NCI-H510A (cell line): ENCODE data around the gene GCK.

Source experiments
- DNase-seq: peaks from one replicate; lab custom pipeline; 2025; lab: John Stamatoyannopoulos, UW

GCK gene

DNA sequence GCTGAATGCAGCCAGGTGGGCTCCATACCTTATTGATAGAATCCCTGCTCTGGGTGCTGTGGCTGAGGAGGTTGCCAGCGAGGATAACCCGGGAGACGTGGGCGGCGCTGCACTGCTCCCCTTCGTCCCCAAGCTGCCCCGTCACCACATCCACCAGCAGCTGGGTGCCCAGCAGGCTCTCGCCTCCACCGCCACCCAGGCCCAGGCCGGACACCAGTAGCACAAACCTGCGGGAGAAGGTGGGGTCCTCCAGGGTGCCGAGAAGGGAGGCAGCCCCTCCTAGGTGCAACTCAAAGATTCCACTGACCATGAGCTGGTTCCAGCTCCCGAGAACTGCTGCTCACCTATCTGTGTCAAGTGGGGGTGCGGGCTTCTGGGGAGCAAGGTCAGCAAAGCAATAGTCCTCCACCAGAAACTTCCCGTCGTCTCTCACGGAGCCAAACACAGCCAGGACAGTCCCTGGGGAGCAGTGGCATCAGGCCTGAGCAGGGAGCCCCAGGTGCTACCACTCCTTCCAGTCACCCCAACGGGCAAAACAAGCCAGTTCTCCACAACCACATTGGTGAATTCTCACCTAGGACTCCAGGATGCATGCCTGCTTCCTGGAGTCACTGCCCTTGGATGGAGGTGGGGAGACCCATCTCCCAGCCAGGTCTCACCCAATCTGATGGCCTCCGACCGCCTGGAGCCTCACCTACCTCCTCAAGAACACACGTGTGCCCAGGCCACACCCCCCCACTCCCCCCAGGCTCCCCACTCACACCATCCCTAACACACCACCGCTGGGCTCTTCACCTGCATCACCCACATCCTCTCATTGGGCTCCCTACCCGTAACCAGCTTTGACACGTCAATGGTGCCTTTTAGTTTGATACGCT lies 72.2 kb downstream of the GCK start:
- no peak for DNase-seq

DNA sequence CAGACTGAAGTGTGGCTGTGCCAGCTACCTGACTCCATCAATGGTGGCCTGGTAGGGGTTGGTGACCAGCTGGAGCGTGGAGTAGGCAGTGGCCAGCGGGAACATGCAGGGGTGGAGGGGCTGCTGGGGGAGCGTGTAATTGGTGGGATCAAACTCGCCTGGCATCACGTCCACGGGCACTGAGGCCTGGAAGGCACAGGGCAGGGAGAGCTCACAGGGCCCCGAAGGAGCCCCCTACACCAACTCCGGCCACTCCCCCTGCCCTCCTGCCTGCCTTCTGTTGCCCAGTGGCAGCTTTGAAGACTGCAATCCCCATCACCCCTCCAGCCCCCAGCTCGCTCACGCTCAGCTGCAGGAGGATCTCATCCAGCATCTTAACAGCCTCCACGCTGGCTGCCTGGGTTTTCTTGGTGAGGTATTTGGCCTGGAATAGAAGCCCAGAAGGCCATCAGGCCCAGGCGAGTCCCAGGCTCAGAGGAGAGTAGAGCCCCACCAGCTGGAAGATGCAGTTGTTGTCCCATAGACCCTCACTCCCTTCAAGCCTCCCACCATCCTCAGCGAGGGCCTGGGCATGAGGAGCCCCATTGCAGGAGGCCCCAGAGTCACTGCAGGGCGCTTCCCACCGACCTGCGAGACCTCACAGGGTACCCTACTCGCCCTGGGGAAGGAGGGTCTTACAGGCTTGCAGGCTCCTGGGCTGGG lies 73.0 kb downstream of the GCK start:
- no peak for DNase-seq

DNA sequence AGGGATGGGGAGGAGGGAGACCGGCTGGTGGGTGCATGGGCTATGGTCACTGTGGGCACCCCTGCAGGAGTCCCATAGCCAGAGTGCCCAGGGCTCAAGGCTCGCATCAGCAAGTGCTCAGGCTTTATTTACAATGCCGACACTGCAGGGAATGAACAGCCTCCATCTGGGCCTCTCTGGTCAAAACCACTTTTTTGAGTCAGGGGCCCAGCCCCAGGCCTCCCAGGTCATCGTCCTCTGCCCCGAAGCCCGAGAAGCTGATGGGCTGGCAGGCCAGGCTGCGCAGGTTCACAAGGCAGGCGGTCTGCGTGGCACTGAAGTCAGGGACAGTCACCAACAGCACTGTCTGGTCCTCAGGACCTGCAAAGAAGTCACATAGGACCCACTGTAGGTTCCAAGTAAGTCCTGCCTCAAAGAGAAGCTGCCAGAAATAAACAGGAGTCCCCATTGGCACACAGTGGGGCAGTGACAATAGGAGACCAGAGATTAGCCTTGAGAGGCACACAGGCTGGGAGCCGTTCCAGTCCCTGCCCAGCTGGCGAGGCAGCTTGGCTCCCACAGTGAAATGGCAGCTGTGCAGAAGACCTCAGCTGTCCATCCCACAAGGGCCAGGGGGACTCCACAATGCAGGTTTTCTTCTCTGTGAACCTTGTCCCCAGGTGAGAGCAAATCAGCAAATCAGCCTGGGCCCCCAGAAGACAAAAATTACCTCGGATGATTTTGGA lies 74.5 kb downstream of the GCK start:
- DNase-seq = no peak

- DNase-seq = no peak
Observed at GRCh38 chr7:44113764-44114354, 75.4 kb downstream of the GCK start.

- DNase-seq = no peak
Observed at GRCh38 chr7:44112997-44113763, 76.1 kb downstream of the GCK start.

- no peak for DNase-seq
Observed at GRCh38 chr7:44112231-44112996, 76.8 kb downstream of the GCK start.

DNA sequence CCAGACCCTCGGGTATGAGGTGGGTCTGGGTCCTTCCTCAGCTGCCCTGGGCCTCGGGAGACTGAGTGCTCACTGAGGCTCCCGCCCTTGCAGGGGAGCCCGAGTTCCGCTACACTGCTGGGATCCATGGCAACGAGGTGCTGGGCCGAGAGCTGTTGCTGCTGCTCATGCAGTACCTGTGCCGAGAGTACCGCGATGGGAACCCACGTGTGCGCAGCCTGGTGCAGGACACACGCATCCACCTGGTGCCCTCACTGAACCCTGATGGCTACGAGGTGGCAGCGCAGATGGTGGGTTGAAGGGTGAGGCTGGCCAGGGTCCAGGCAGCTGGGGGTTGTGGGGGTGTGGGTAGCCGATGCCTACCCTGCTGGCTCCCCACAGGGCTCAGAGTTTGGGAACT lies 77.5 kb downstream of the GCK start:
- DNase-seq = no peak

- DNase-seq = no peak
Observed at GRCh38 chr7:44110719-44111635, 78.3 kb downstream of the GCK start.

- no peak for DNase-seq
Observed at GRCh38 chr7:44109991-44110390, 79.2 kb downstream of the GCK start.

GRCh38 chr7:44108768-44109750 lies 80.2 kb downstream of the GCK start:
- DNase-seq = no peak

DNA sequence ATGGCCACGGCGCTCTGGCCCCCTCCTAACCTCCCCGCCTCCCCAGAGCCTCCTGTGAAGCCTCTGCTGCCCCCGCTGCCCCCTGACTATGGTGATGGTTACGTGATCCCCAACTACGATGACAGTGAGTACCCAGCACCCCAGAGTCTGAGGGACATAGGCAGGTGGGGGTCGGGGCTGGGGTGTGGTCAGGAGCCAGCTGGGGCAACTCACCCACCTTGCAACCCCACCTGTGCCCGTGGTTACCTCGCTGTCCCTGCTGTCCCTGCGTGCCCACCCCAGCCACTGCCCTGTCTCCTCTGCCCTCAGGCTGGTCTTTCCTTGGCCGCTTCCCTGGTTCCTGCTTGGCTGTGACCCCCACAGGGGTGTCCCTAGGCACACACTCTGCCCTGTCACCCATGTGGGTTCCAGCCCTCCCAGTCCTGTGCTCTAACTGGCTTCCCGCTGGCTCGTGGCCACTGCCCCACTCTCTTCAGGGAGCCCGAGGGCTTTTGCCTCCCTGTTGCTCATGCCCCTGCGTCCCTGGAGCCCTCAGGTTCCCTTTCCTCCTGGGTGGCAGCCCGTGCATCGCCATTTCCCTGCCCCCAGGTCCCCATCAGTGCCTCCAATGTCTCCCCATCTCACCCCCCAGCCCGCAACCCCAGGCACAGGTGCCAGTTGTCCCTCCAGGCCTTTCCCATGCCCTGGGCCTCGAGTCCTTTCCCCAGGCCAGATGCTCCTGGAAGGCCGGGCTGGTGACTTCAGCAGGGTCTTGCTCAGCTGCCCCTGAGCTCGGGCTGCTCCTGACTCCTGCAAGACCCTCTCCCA lies 81.1 kb downstream of the GCK start:
- DNase-seq = no peak

DNA sequence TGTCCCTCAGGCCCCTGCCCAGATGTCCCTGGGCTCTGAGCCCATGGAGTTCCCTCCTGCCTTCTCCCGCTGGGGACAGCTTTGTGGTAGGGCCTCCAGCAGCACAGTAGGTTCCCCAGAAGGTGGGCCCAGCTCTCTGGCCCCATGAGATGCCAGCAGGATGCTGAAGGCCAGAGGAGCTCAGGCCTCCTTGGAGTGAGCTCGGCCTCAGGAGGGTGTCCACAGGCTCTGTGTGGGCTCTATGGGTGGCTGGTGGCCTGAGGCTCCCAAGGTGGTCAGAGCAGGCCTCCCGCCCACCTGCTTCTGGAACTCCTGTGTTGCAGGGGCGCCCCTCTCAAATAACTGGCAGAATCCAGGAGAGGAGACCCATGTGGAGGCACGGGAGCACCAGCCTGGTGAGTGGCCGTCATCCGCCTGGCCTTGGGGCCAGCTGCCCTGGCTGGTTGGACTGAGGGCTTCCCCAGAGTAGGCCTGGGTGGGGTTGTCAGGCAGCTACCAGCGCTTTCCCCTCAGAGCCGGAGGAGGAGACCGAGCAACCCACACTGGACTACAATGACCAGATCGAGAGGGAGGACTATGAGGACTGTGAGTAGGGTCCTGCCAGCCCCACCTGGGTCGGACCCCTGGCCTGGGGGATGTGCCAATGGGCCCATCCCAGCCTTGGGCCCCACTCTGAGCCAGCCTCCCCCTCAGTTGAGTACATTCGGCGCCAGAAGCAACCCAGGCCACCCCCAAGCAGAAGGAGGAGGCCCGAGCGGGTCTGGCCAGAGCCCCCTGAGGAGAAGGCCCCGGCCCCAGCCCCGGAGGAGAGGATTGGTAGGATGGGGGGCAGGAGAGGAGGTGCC lies 81.9 kb downstream of the GCK start:
- DNase-seq = no peak

GRCh38 chr7:44106311-44107065 lies 82.8 kb downstream of the GCK start:
- DNase-seq = no peak

- no peak for DNase-seq
Observed at GRCh38 chr7:44105832-44106231, 83.4 kb downstream of the GCK start.

DNA sequence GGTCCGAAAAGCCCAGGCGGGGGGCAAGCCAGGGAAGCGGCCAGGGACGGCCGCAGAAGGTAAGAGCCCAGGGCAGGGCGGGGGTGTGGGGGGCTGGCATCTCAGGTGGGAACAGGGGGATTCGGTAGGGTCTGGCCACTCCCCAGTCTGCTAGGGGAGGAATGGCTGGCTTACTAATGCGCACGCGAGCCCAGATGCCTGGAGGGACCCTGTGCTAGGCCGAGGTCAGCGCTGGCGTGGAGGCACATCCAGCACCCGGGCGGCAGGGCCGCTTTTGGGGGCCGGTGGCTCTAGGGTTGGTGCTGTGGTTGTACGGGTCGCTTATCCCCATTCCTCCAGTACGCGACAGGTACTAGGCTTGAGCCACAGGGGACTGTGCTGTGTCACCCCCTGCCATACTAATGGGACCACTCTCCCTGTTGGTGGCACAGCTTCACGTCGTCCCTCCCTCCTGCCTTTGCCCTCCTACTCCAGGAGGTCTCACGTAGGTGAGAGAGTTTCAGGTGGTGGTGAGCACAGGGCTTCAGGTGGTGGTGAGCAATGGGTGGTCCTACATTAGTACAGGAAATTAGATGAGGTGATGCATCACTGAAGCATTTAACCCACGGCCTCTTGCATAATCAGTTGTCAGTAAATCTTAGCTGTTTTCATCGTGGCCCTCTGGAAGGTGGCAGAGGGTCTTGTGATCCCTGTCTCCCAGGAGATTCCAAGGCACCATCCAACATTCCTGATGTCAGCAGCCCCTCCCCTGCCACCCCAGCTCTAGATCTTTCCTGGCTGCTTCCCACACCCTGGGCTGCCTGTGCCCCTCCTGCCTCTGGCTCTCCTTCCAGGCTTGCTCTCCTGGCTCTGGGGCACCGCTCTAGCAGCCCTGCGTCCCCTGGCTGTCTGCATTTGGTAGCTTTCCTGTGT lies 84.1 kb downstream of the GCK start:
- DNase-seq = no peak
